ENCODE results near the gene ZNF836. TPM values are rescaled to one million over a fixed set of nuclear protein-coding genes. Genes with fewer than 3 reads are reported as not detected.
"Not testable (repeated sequence)": the region's sequence is repeated elsewhere in the genome, so short reads cannot be mapped to it uniquely, and the experiment has no call there.

ZNF836 gene
- total RNA-seq (ENCODE audit: insufficient read depth, low replicate concordance), result 11.6 TPM

- peak; percentile 80 for DNase-seq (ENCODE audit: low spot score)
These were observed at the start of gene ZNF836 for GRCh38 chr19:52171321-52172169. ZNF836 (minus strand) TSS chr19:52171621; CDS start chr19:52168072, 3,549 bp downstream.

DNA sequence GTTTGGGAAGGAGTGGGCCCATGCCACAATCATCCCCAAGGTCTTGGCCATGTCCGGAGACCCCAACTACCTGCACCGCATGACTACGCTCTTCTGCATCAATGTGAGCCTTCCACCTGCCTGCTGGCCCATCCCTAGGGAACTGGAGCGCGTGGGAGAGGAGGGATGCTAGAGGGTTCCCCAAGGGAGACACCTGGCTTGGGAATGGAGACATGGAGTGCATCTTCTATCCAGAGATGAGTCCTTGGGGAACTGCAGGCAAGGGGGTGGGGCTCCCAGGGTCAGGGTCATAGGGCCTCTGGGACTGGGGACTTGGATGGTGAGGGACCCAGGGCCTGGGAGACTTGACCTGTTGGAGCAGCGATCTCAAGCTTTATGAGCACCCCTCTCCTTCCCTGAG lies 49.6 kb upstream of the ZNF836 start:
- no peak for DNase-seq (ENCODE audit: low spot score)

DNA sequence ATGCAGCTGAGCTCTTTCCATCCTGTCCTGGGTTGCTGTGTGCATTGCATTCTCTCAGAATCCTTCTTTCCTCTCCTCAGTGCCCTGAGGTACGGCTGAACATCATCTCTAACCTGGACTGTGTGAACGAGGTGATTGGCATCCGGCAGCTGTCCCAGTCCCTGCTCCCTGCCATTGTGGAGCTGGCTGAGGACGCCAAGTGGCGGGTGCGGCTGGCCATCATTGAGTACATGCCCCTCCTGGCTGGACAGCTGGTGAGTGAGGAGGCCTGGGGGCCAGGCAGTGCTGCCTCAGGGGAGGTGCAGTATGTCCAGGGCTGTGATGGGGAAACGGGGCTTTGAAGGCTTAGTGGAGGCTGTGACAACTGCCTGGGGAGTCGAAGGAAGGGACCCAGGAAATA lies 48.2 kb upstream of the ZNF836 start:
- DNase-seq (ENCODE audit: low spot score), result no peak

DNA sequence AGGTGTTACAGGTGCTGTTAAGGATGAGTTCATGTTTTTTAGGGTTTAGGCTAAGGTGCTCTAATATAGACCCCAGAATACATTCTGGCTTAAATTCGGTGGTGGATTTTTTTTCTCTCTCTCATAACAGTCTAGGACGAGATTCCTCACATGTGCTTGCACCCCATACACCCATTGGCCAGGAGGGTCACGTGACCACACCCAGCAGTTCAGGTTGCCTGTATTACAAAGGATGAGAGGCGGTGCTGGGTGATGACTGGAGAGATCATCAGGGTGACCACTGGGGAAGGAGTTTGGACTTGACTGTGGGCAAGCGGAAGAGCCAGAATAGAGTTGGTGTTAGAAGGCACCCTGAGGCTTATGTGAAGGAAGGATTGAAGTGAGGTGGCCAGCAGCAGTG lies 46.2 kb upstream of the ZNF836 start:
- no peak for DNase-seq (ENCODE audit: low spot score)

- DNase-seq (ENCODE audit: low spot score), result no peak
These were observed 45.0 kb upstream of the ZNF836 start for GRCh38 chr19:52216401-52216800.

DNA sequence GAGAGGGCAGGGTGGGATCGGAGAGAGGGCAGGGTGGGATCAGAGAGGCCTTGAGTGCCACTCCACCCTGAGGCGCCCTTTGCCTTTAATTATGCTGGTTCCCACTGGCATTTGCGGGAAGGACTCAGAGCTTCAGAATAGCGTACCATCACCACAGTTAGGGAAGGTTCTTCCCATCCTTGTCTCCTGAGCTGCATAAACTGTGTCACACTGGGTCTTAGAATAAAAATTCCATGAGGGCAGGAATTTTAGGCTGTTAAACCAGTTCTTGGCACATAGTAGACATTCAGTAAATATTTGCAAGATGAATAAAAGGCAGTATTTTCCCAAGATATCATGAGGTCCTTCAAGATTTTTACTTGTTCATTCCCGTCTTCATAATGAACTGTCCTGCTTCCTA lies 42.8 kb upstream of the ZNF836 start:
- DNase-seq (ENCODE audit: low spot score), result no peak

GRCh38 chr19:52212572-52213255 lies 41.3 kb upstream of the ZNF836 start:
- no peak for DNase-seq (ENCODE audit: low spot score)

DNA sequence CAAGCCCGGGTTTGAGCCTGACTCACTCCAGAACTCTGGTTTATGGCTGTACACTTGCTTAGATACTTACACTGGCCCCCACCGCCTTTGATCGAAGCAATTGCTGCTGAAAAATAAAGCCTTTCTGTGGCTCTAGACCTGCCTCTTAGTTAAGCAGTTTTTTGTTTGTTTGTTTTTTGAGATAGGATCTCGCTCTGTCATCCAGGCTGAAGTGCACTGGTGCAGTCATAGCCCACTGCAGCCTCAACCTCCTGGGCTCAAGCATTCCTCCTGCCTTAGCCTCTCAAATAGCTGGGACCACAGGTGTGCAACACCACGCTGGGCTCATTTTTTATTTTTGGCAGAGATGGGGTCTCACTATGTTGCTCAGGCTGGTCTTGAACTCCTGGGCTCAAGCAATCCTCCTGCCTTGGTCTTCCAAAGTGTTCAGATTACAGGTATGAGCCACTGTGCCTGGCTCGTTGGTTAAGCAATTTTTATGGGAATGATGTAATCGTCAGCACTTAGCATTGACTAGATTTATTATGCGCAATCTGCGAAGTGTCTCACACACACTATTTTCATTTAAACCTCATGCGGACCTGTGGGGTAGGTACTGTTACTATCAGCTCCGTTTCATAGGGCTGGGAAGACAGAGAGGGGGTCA lies 40.6 kb upstream of the ZNF836 start:
- no peak for DNase-seq (ENCODE audit: low spot score)

DNA sequence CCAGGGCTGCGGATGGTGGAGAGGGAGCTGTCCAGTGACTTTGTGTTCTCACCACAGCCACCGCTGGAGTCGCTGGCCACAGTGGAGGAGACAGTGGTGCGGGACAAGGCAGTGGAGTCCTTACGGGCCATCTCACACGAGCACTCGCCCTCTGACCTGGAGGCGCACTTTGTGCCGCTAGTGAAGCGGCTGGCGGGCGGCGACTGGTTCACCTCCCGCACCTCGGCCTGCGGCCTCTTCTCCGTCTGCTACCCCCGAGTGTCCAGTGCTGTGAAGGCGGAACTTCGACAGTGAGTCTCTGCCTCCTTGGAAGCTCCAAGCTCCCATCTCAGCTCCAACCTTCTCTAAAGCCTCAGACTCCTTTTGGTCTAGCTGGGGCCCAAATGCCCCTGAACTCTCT lies 39.8 kb upstream of the ZNF836 start:
- DNase-seq (ENCODE audit: low spot score), result no peak

DNA sequence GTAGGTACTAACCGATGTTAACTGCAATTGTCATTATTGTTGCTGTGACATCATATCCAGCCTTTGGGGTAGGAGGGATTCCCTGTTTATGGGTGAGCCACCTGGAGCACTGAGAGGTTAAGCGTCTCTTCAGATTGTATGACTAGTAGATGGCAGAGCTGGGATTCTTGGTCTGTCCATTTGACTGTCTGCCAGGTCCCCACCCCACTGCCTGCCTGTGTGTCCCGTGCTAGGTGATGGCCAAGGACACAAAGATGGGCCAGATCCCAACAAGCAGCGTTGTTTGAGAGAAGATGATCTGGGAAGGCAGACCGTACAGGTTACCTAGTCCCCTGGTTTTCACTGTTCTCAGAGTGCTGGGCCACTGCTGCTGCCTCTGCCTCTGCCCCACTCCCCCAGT lies 35.1 kb upstream of the ZNF836 start:
- no peak for DNase-seq (ENCODE audit: low spot score)

GRCh38 chr19:52200755-52201391 lies 29.5 kb upstream of the ZNF836 start:
- not testable (repeated sequence) for DNase-seq (ENCODE audit: low spot score)

DNA sequence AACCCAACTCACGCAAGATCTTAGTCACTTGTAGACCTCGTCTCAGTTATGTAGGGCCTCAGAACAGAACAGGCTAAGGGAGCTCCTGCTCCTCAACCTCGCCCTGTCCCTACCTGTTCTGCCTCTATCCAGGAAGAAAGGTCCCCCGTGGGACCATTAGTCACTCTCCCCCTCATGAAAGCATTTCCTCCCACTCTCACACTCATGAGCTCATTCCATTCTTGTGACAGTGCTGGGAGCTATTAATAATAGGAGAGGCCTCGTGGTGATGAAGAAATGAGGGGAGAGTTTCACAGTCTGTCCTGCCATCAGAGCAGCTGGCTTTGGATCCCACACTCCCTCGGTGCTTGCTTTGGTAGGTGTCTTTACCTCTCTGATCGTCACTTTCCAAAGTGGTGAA lies 28.6 kb upstream of the ZNF836 start:
- DNase-seq (ENCODE audit: low spot score), result no peak

DNA sequence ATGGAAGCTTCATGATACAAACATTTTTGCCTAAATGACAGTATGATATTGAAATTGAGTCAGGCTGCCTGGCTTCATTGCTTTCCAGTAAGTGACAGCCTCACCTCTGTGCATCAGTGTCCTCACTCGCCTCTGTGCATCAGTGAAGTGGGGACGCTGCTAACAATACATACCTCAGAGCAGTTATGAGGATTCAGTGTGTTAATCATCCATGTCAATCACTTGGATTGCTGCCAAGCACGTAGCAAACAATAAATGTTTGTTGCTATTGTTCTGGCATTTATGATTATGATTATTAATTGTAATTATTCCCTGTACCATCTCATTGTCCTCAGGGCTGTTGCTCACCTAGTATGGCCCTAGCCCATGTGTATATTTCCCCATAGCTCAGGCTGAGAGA lies 27.3 kb upstream of the ZNF836 start:
- no peak for DNase-seq (ENCODE audit: low spot score)

GRCh38 chr19:52197964-52198363 lies 26.5 kb upstream of the ZNF836 start:
- no peak for DNase-seq (ENCODE audit: low spot score)

DNA sequence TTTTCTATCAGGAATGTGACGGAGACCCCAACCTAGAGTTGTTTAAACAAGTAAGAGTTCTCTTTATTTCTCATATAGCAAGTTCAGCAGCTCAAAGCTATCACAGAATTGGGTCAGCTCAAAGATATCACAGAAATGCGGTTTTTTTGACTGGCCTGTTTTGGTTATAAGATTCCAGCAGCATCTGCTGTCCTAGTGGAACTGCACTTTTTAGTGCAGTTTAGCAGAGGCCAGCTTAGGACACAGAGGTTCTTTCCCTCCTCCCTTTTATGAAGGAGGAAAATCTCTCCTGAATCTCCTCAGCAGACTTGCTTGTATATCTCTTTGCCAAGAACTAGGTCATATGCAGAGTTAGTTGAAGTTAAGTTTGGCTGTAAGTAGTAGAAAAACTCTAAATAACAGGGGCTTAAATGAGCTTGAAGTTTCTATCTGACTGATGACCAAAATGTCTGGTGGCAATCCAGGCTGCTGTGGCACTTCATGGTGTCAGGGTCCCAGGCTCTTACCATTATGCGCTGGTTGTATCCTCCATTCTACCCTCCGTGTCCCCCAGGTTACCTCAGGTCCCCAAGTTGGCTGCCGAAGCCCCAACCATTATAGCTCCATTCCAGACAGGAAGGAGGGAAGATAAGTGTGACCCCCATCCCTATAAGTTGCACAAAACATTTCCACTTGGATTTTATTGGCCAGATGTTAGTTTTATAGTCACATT lies 25.0 kb upstream of the ZNF836 start:
- DNase-seq (ENCODE audit: low spot score), result no peak

GRCh38 chr19:52191951-52192350 lies 20.5 kb upstream of the ZNF836 start:
- no peak for DNase-seq (ENCODE audit: low spot score)

DNA sequence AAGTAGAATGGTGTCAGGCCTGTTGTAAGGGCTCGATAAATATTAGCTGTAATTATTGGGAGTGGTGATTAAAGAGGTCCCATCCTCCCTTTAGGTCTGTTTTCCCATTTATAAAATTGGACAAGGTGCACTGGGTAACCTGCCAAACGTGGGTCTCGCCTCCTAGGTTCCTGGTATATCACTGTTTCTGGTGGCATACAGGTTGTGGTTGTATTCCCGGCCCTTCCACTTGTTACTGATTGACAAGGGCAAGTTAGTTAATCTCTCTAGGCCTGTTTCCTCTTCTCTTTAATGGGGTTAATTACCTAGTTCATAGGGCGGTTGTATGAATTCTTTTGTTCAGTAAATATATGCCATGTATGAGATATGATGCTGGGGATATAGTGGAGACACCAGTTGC lies 20.0 kb upstream of the ZNF836 start:
- no peak for DNase-seq (ENCODE audit: low spot score)

GRCh38 chr19:52190487-52191293 lies 19.3 kb upstream of the ZNF836 start:
- DNase-seq (ENCODE audit: low spot score), result peak; percentile 20

DNA sequence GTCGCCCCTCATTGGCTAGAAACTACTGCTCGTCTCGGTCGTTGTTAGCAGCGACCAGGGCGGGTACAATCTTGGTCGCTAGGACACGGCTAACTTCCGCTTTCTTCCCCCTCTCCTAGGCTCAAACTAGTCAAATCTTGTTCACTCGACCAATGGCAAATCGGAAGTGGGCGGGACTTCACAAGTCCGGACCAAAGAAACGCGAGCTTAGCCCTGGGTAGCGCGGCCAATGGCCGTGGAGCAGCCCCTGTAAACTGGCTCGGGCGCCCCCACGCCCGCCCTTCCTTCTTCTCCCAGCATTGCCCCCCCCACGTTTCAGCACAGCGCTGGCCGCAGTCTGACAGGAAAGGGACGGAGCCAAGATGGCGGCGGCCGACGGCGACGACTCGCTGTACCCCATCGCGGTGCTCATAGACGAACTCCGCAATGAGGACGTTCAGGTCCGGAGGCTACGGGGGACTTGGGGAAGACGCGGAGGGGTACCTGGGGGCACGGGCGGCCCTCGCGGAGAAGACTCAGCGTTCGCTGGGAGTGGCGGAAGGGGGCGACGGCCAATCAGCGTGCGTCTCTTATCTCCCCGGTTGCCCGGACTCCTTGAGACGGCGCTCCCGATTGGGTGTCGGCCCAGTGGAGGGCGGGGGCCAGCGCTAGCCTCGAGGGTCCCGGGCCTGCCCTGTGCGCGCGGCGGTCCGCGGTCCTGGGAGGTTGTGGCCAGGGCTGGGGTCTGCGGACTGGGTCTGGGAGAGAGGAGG lies 18.5 kb upstream of the ZNF836 start, which contains the start of gene PPP2R1A:
TSS of gene PPP2R1A (plus strand) at position 318 of the 752 bp plus-strand sequence. CDS start at position 363, 45 bp downstream.
- DNase-seq (ENCODE audit: low spot score), result peak; percentile 100
